KOPT-K1 (cell line): ENCODE data around the gene TCF20.

Experiments used
- H3K27ac ChIP-seq: fragments of 200-600 bp; sonication (generic); 2 replicates; pipeline ENCODE4 v1.5.1; 2016; ENCODE audit warnings: antibody characterized with exemption, mild to moderate bottlenecking, low read depth, low read length; ENCODE audit not compliant: poor library complexity, severe bottlenecking
- H3K36me3 ChIP-seq: fragments of 200-600 bp; sonication (generic); 2 replicates; pipeline ENCODE4 v1.5.1; 2017; ENCODE audit warnings: antibody characterized with exemption, mild to moderate bottlenecking, low read length, moderate library complexity; ENCODE audit not compliant: insufficient read depth
- H3K9me3 ChIP-seq: fragments of 200-600 bp; sonication (generic); 2 replicates; pipeline ENCODE4 v1.5.1; 2017; ENCODE audit warnings: antibody characterized with exemption, low read length, mild to moderate bottlenecking; ENCODE audit not compliant: insufficient read depth, poor library complexity, severe bottlenecking

TCF20 gene

GRCh38 chr22:42263944-42264343 is 6.5 kb downstream of the TCF20 start:
- no peaks in the 10 kb centered on the region for H3K9me3 ChIP-seq
- H3K27ac ChIP-seq, result no peak overlapping the region
- peaks cover 17% of the 10 kb centered on the region for H3K36me3 ChIP-seq

GRCh38 chr22:42262964-42263363 is 7.5 kb downstream of the TCF20 start:
- no peak overlapping the region for H3K27ac ChIP-seq
- H3K36me3 ChIP-seq, result peaks cover 17% of the 10 kb centered on the region
- H3K9me3 ChIP-seq, result no peaks in the 10 kb centered on the region

- Histone ChIP-seq H3K9me3 (no peaks in the 10 kb centered on the region), H3K27ac (no peak overlapping the region), H3K36me3 (peaks cover 7% of the 10 kb centered on the region; the same call in 1 of the 2 replicates)
These were observed 9.2 kb downstream of the TCF20 start for GRCh38 chr22:42261296-42261695.

- Histone ChIP-seq H3K9me3 (no peaks in the 10 kb centered on the region), H3K27ac (no peak overlapping the region), H3K36me3 (peaks cover 10% of the 10 kb centered on the region; the same call in 1 of the 2 replicates)
These were observed 12.3 kb downstream of the TCF20 start for GRCh38 chr22:42258126-42258525.

GRCh38 chr22:42257386-42257785 is 13.1 kb downstream of the TCF20 start:
- no peaks in the 10 kb centered on the region for H3K9me3 ChIP-seq
- H3K27ac ChIP-seq, result no peak overlapping the region
- peaks cover 10% of the 10 kb centered on the region; the same call in 1 of the 2 replicates for H3K36me3 ChIP-seq

- Histone ChIP-seq H3K27ac (no peak overlapping the region), H3K36me3 (peaks cover 10% of the 10 kb centered on the region; the same call in 1 of the 2 replicates)
These were observed 13.5 kb downstream of the TCF20 start for GRCh38 chr22:42256930-42257329.

GRCh38 chr22:42256220-42256619 is 14.2 kb downstream of the TCF20 start:
- Histone ChIP-seq H3K9me3 (no peaks in the 10 kb centered on the region), H3K36me3 (peaks cover 10% of the 10 kb centered on the region; the same call in 1 of the 2 replicates), H3K27ac (no peak overlapping the region)

More at GRCh38 chr22:42256930-42257329, 13.5 kb downstream of the TCF20 start:
- H3K9me3 ChIP-seq, result no peaks in the 10 kb centered on the region

GRCh38 chr22:42249831-42250230 is 20.6 kb downstream of the TCF20 start:
- H3K27ac ChIP-seq, result no peak overlapping the region
- H3K9me3 ChIP-seq, result no peaks in the 10 kb centered on the region
- peaks cover 4% of the 10 kb centered on the region; the same call in 1 of the 2 replicates for H3K36me3 ChIP-seq

- H3K36me3 ChIP-seq, result peaks cover 2% of the 10 kb centered on the region
- no peaks in the 10 kb centered on the region for H3K9me3 ChIP-seq
- no peak overlapping the region for H3K27ac ChIP-seq
These were observed 21.5 kb downstream of the TCF20 start for GRCh38 chr22:42248995-42249394.

- peaks cover 14% of the 10 kb centered on the region for H3K36me3 ChIP-seq
- H3K27ac ChIP-seq, result no peak overlapping the region
- H3K9me3 ChIP-seq, result no peaks in the 10 kb centered on the region
These were observed 22.9 kb downstream of the TCF20 start for GRCh38 chr22:42247596-42247995.

- H3K36me3 ChIP-seq, result peaks cover 35% of the 10 kb centered on the region
- peaks cover 5% of the 10 kb centered on the region for H3K9me3 ChIP-seq
- no peak overlapping the region for H3K27ac ChIP-seq
These were observed 26.7 kb downstream of the TCF20 start for GRCh38 chr22:42243802-42244060.

- H3K27ac ChIP-seq, result no peak overlapping the region
- H3K36me3 ChIP-seq, result peaks cover 38% of the 10 kb centered on the region
- H3K9me3 ChIP-seq, result peaks cover 20% of the 10 kb centered on the region
These were observed 33.6 kb downstream of the TCF20 start for GRCh38 chr22:42236848-42237247.

GRCh38 chr22:42236268-42236667 is 34.2 kb downstream of the TCF20 start:
- Histone ChIP-seq H3K27ac (no peak overlapping the region), H3K9me3 (peaks cover 20% of the 10 kb centered on the region), H3K36me3 (peaks cover 37% of the 10 kb centered on the region)

GRCh38 chr22:42233879-42234278 is 36.6 kb downstream of the TCF20 start:
- Histone ChIP-seq H3K36me3 (peaks cover 26% of the 10 kb centered on the region; the same call in 1 of the 2 replicates), H3K27ac (no peak overlapping the region), H3K9me3 (peaks cover 16% of the 10 kb centered on the region)

- H3K9me3 ChIP-seq, result no peaks in the 10 kb centered on the region
- no peak overlapping the region for H3K27ac ChIP-seq
- peaks cover 11% of the 10 kb centered on the region; the same call in 1 of the 2 replicates for H3K36me3 ChIP-seq
These were observed 38.5 kb downstream of the TCF20 start for GRCh38 chr22:42231929-42232328.

- no peak overlapping the region for H3K27ac ChIP-seq
- peaks cover 8% of the 10 kb centered on the region; the same call in 1 of the 2 replicates for H3K36me3 ChIP-seq
- H3K9me3 ChIP-seq, result no peaks in the 10 kb centered on the region
These were observed 40.9 kb downstream of the TCF20 start for GRCh38 chr22:42229455-42230149.
